Stimulated activated CD4-positive, alpha-beta T cell treated with anti-CD3 and anti-CD28 coated beads, Interleukin-2, amount 100 ng/mL, for 24 hours (primary cell): ENCODE measurements around the gene KDM2A.

Source experiments
- DNase-seq, 2 donors: peaks; one replicate each; pipeline ENCODE4 v3.0.0-alpha.2; 2020

KDM2A gene

GRCh38 chr11:67262731-67263675 is 143.9 kb downstream of the KDM2A start:
- peak; percentile 81 for DNase-seq

GRCh38 chr11:67264260-67264659 is 145.2 kb downstream of the KDM2A start:
- no peak for DNase-seq

GRCh38 chr11:67264877-67265632 is 146.0 kb downstream of the KDM2A start:
- DNase-seq, result no peak

GRCh38 chr11:67265633-67266448 is 146.8 kb downstream of the KDM2A start:
- peak; percentile 84 for DNase-seq

- peak in 1 of 2 donors; percentile 58 for DNase-seq
Measured at GRCh38 chr11:67266449-67267187, 147.6 kb downstream of the KDM2A start, which contains the start of gene GRK2. TSS of gene GRK2 (plus strand) at chr11:67266473. CDS start at chr11:67266700, 227 bp downstream.

GRCh38 chr11:67267188-67268080 is 148.4 kb downstream of the KDM2A start:
- no peak for DNase-seq

GRCh38 chr11:67268081-67268961 is 149.3 kb downstream of the KDM2A start:
- DNase-seq, result peak; percentile 72 to 73

GRCh38 chr11:67268962-67269268 is 149.9 kb downstream of the KDM2A start:
- no peak for DNase-seq

GRCh38 chr11:67269401-67270255 is 150.6 kb downstream of the KDM2A start:
- DNase-seq, result no peak

- DNase-seq, result no peak
Measured at GRCh38 chr11:67270256-67271204, 151.5 kb downstream of the KDM2A start.

- no peak for DNase-seq
Measured at GRCh38 chr11:67271205-67271540, 152.1 kb downstream of the KDM2A start.

GRCh38 chr11:67271541-67272284 is 152.7 kb downstream of the KDM2A start:
- peak in 1 of 2 donors; percentile 67 for DNase-seq

GRCh38 chr11:67272327-67273259 is 153.5 kb downstream of the KDM2A start:
- DNase-seq, result peak in 1 of 2 donors; percentile 60

- no peak for DNase-seq
Measured at GRCh38 chr11:67273260-67273990, 154.4 kb downstream of the KDM2A start.
